ENCODE measurements around the gene SBF2. TPM values are rescaled to one million over a fixed set of nuclear protein-coding genes. Genes with fewer than 3 reads are reported as not detected.
A peak's percentile ranks its signal among the peaks of the same experiment; 100 is the strongest.

The SBF2 gene
- total RNA-seq, 1 donor from 2014 or later = 5.3 TPM

GRCh38 chr11:10310301-10310841 is 16.4 kb upstream of the SBF2 start:
- Mint-ChIP-seq H3K27ac (peak overlapping the region; percentile 67), H3K27me3 (ENCODE audit: insufficient read depth) (peaks cover 33% of the 10 kb centered on the region), H3K4me3 (no peak overlapping the region)

GRCh38 chr11:10309163-10310093 is 15.4 kb upstream of the SBF2 start:
- no peaks in the 10 kb centered on the region for H3K9me3 Mint-ChIP-seq
- no peak overlapping the region for H3K4me3 Mint-ChIP-seq
- DNase-seq (ENCODE audit: low spot score) = no peak
- H3K4me1 Mint-ChIP-seq (ENCODE audit: low read depth) = peaks cover 53% of the 10 kb centered on the region
- H3K27ac Mint-ChIP-seq = no peak overlapping the region
- H3K36me3 Mint-ChIP-seq (ENCODE audit: low read depth) = peaks cover 5% of the 10 kb centered on the region
- intact Hi-C loops (cut with micrococcal nuclease) = loop anchor here (2.0 to 10.0 kb wide), 14 partner anchors 15 to 1625 kb away; partner anchors contain the start of genes AKIP1, DENND5A, RPL27A and SBF2
- H3K27me3 Mint-ChIP-seq (ENCODE audit: insufficient read depth) = peaks cover 39% of the 10 kb centered on the region

More at GRCh38 chr11:10310301-10310841, 16.4 kb upstream of the SBF2 start:
- Mint-ChIP-seq H3K9me3 (no peaks in the 10 kb centered on the region), H3K36me3 (ENCODE audit: low read depth) (peaks cover 5% of the 10 kb centered on the region), H3K4me1 (ENCODE audit: low read depth) (peaks cover 55% of the 10 kb centered on the region)
- intact Hi-C loops (cut with micrococcal nuclease) = no loop called here
- DNase-seq (ENCODE audit: low spot score) = no peak

- Mint-ChIP-seq H3K4me1 (ENCODE audit: low read depth) (peaks cover 61% of the 10 kb centered on the region), H3K36me3 (ENCODE audit: low read depth) (peaks cover 5% of the 10 kb centered on the region), H3K27me3 (ENCODE audit: insufficient read depth) (peaks cover 46% of the 10 kb centered on the region), H3K4me3 (peak overlapping the region; percentile 77), H3K9me3 (no peaks in the 10 kb centered on the region), H3K27ac (peak overlapping the region; percentile 83)
- no peak for DNase-seq (ENCODE audit: low spot score)
- intact Hi-C loops (cut with micrococcal nuclease) = loop anchor here (1.0 to 10.0 kb wide), 17 partner anchors 14 to 1624 kb away; partner anchors contain the start of genes AKIP1, DENND5A, RPL27A and SBF2
Observed at GRCh38 chr11:10308201-10308954, 14.4 kb upstream of the SBF2 start.

DNA sequence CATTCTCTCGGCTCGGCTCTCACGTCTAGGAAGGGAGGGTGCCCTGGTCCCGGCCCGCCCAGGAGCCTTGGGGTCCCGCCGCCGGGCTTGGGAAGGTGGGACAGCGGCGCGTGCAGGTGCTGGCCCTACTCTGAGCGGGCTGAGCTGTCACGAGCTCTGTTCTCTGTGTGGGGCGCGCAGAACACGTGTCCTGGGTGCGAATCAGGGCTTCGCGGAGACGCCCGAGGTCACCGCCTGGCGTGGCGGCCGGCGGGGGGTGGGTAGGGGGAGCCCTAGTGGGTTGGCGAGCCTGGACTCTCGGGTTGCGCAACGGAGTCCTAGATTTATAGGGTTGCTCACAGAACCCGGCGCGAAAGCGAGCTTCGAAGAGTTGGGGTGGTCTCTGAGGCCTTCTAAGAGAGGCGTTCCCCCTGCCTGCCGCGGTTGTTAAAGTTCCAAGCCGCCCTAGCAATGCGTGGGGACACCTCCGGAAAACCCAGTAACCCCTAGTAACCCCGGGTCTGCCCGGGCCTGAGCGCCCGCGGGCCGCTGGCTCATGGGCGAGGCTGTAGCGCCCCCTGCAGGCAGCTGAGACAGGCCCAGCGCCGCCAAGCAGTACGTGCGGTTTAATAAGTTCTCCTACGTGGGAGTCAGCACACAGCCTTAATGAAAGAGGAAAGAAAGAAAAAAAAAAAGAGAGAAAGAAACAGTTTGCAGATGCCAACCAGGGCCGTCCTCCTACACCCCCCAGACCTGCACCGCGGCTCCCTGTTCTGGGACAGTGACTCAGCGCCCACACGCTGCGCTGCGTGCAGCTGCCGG is 13.6 kb upstream of the SBF2 start:
- Mint-ChIP-seq H3K4me3 (peak overlapping the region; percentile 77), H3K36me3 (ENCODE audit: low read depth) (peaks cover 5% of the 10 kb centered on the region), H3K4me1 (ENCODE audit: low read depth) (peaks cover 68% of the 10 kb centered on the region)

GRCh38 chr11:10307022-10307399 is 13.0 kb upstream of the SBF2 start:
- H3K4me1 Mint-ChIP-seq (ENCODE audit: low read depth) = peaks cover 74% of the 10 kb centered on the region
- no peaks in the 10 kb centered on the region for H3K9me3 Mint-ChIP-seq
- peaks cover 5% of the 10 kb centered on the region for H3K36me3 Mint-ChIP-seq (ENCODE audit: low read depth)
- peak overlapping the region; percentile 77 for H3K4me3 Mint-ChIP-seq
- intact Hi-C loops (cut with micrococcal nuclease) = loop anchor here (1.0 to 10.0 kb wide), 17 partner anchors 9 to 1622 kb away; partner anchors contain the start of genes AKIP1, DENND5A, RPL27A and SWAP70
- DNase-seq (ENCODE audit: low spot score) = no peak
- H3K27me3 Mint-ChIP-seq (ENCODE audit: insufficient read depth) = peaks cover 49% of the 10 kb centered on the region
- peak overlapping the region; percentile 41 for H3K27ac Mint-ChIP-seq

More for the DNA sequence above, 13.6 kb upstream of the SBF2 start:
- intact Hi-C loops (cut with micrococcal nuclease) = loop anchor here (1.0 to 10.0 kb wide), 21 partner anchors 9 to 1623 kb away; partner anchors contain the start of genes AKIP1, DENND5A, RPL27A and SBF2
- DNase-seq (ENCODE audit: low spot score) = peak; percentile 71
- H3K27ac Mint-ChIP-seq = peak overlapping the region; percentile 83
- H3K27me3 Mint-ChIP-seq (ENCODE audit: insufficient read depth) = peaks cover 52% of the 10 kb centered on the region
- no peaks in the 10 kb centered on the region for H3K9me3 Mint-ChIP-seq

DNA sequence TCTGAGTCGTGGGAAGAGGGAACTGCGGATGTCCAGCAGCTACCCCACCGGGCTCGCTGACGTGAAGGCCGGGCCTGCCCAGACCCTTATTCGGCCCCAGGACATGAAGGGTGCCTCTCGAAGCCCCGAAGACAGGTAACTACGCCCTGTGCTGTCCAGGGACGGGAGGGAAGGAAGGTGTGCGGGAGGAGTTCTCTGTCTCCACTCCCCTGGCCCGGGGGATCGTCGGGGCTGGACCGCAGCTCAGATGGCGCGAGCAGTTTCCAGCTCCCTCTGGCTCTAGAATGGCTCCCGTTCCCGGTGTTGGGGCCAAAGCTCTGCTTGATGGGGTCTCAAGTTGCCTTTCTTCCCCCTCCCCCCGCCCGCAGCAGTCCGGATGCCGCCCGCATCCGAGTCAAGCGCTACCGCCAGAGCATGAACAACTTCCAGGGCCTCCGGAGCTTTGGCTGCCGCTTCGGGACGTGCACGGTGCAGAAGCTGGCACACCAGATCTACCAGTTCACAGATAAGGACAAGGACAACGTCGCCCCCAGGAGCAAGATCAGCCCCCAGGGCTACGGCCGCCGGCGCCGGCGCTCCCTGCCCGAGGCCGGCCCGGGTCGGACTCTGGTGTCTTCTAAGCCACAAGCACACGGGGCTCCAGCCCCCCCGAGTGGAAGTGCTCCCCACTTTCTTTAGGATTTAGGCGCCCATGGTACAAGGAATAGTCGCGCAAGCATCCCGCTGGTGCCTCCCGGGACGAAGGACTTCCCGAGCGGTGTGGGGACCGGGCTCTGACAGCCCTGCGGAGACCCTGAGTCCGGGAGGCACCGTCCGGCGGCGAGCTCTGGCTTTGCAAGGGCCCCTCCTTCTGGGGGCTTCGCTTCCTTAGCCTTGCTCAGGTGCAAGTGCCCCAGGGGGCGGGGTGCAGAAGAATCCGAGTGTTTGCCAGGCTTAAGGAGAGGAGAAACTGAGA is 12.2 kb upstream of the SBF2 start:
- peaks cover 55% of the 10 kb centered on the region for H3K27me3 Mint-ChIP-seq (ENCODE audit: insufficient read depth)
- peak overlapping the region; percentile 38 for H3K27ac Mint-ChIP-seq
- DNase-seq (ENCODE audit: low spot score) = no peak
- intact Hi-C loops (cut with micrococcal nuclease) = loop anchor here (5.0 to 10.0 kb wide), 13 partner anchors 229 to 1621 kb away; partner anchors contain the start of genes AKIP1, DENND5A, RPL27A and SWAP70
- H3K9me3 Mint-ChIP-seq = no peaks in the 10 kb centered on the region
- peak overlapping the region; percentile 77 for H3K4me3 Mint-ChIP-seq
- H3K36me3 Mint-ChIP-seq (ENCODE audit: low read depth) = peaks cover 5% of the 10 kb centered on the region
- peaks cover 77% of the 10 kb centered on the region for H3K4me1 Mint-ChIP-seq (ENCODE audit: low read depth)

DNA sequence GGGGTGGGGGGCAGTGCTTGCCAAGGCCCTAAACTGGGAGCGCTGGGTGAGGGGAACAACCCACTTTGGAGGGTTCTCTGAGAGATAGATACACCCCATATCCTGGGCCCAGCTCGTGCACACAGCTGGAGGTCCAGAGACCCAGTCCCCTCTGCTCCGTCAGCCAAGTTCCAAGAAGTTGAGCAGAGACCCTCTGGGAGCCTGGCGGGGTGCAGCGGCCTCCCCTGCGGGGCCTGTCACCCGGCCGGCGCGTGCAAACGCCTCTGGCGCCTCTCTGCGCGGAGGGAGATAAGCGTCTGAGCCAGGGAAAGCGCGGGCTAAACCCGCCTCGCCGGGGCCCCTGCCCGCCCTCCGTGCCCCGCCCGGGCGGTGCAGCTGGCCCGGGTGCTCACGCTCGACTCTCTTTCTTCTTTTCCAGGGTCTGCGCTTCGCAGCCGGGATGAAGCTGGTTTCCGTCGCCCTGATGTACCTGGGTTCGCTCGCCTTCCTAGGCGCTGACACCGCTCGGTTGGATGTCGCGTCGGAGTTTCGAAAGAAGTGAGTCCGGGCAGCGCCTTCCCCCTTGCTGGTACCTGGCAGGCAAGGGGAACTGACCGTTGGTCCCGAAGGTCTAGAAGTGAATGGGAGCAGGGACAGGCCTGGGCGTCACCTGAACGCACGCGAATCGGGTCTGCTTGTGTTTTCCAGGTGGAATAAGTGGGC is 11.4 kb upstream of the SBF2 start:
- peak overlapping the region; percentile 77 for H3K4me3 Mint-ChIP-seq
- H3K36me3 Mint-ChIP-seq (ENCODE audit: low read depth) = peaks cover 3% of the 10 kb centered on the region
- H3K4me1 Mint-ChIP-seq (ENCODE audit: low read depth) = peaks cover 75% of the 10 kb centered on the region
- no peaks in the 10 kb centered on the region for H3K9me3 Mint-ChIP-seq
- peak overlapping the region; percentile 38 for H3K27ac Mint-ChIP-seq
- intact Hi-C loops (cut with micrococcal nuclease) = loop anchor here (5.0 to 10.0 kb wide), 13 partner anchors 228 to 1621 kb away; partner anchors contain the start of genes AKIP1, DENND5A, RPL27A and SWAP70
- DNase-seq (ENCODE audit: low spot score) = no peak
- peaks cover 61% of the 10 kb centered on the region for H3K27me3 Mint-ChIP-seq (ENCODE audit: insufficient read depth)

DNA sequence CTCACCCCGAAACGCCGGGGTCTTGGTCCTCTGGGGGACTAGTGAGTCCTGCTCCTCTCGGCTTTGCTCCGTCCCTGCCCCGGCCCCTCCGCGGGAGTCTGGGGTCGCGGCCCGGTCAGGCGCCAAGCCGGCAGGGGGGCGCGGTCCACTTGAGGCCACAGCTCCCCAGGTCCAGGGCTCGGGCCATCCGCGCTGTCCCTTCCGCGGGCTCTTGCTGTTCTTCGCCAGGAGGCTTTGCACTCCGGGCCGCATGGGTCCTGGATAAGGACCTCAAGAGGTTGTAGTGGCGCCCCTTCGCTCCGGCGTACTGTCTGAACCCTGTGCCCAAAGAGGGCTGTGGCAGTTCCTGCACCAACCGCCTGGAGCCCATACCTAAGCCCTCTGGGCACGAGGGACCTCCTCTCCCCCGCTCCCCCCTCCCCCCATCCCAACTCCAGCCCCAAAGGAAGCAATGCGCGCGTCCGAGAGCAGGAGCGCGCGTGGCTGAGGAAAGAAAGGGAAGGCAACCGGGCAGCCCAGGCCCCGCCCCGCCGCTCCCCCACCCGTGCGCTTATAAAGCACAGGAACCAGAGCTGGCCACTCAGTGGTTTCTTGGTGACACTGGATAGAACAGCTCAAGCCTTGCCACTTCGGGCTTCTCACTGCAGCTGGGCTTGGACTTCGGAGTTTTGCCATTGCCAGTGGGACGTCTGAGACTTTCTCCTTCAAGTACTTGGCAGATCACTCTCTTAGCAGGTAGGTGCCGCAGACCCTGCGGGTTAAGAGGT is 10.7 kb upstream of the SBF2 start, which contains the start of gene ADM:
Gene ADM, plus strand, starts transcription at position 579 of the 767 bp plus-strand sequence. CDS start 628 bp downstream, outside the sequence.
- Mint-ChIP-seq H3K27ac (peak within 1 kb of the TSS; percentile 38), H3K4me3 (peak within 1 kb of the TSS; percentile 97), H3K27me3 (ENCODE audit: insufficient read depth) (peaks cover 61% of the 10 kb centered on the region), H3K9me3 (no peaks in the 10 kb centered on the region), H3K36me3 (ENCODE audit: low read depth) (peaks cover 1% of the 10 kb centered on the region), H3K4me1 (ENCODE audit: low read depth) (peaks cover 71% of the 10 kb centered on the region)
- no peak for DNase-seq (ENCODE audit: low spot score)
- intact Hi-C loops (cut with micrococcal nuclease) = loop anchor here (5.0 to 10.0 kb wide), 14 partner anchors 227 to 1620 kb away; partner anchors contain the start of genes AKIP1, DENND5A, EIF4G2 and RPL27A

DNA sequence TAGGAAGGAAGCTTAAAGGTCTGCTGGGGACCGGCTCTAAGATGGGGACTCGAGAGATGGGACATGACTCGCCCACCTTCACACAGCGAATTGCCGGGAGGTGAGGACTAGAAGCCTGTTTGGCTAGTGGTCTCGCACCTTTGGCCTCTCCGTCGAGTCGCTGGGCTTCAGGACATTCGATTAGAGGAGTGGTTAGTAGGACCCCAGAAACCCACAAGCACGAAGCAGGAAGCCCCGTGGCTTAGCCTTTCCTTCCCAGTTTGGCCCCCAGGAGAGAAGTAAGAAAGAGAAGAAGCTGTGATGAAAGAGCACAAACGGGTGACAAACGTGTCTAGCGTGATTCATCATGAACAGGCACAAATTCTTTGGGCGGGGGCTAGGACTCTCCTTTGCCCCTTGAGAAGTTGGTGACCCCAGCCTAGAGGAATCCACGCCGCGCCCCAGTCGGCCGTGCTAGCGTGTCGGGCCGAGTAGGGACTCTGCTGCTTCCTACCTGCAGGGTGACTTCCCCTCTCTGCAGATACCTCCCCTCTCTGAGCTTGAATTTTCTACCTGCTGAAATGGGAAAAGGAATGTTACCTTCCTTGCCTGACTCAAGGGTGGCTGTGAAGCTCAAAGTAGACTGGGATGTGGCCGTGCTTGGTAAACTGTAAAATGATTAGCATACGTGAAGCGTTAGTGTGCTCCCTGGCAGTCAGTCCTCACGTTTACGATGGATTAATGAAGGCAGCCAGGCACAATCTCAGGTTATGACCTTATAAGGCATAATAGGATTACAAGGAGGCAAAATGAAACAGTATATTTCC is 9.7 kb upstream of the SBF2 start:
- H3K4me3 Mint-ChIP-seq = peak overlapping the region; percentile 97
- H3K4me1 Mint-ChIP-seq (ENCODE audit: low read depth) = peaks cover 67% of the 10 kb centered on the region
- peaks cover 62% of the 10 kb centered on the region for H3K27me3 Mint-ChIP-seq (ENCODE audit: insufficient read depth)
- peaks cover 1% of the 10 kb centered on the region for H3K36me3 Mint-ChIP-seq (ENCODE audit: low read depth)
- H3K27ac Mint-ChIP-seq = peak overlapping the region; percentile 15
- intact Hi-C loops (cut with micrococcal nuclease) = loop anchor here (1.0 to 10.0 kb wide), 7 partner anchors 9 to 1619 kb away; partner anchors contain the start of genes AKIP1, DENND5A, EIF4G2 and RPL27A
- no peaks in the 10 kb centered on the region for H3K9me3 Mint-ChIP-seq
- DNase-seq (ENCODE audit: low spot score) = no peak
